Posterior cingulate gyrus (tissue), 11 donors: ENCODE data around the gene CARD11.

ENCODE experiments used
- DNase-seq, 10 donors: peaks; one replicate each; pipeline versions ENCODE4 v3.0.0 to v3.0.0-alpha.2; 2020 to 2021; ENCODE audit warnings: mixed read lengths in 3 of 10
- intact Hi-C: fragments of 100-400 bp; cut with DNase I; formaldehyde crosslinking; loops from one replicate; pipeline ENCODE4 v1.15.1; 2023

The CARD11 gene

DNA sequence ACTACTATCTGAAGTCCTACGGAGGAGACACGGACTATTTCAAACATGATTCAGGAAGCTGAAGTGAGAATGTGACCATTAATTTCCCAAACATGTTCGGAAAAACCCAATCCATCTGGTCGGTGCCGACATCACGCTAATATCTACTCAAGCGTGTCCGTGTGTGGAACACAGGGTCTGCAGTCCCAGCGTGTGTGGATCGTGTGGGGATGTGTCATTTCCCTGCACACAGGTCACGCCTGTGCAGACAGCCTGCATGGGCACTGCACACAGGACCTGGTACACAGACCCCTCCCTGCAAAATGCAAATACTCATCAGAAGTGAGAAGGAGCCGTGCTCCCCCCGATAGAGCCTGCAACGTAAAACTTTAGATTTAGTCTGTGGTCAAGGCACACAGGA is 57.8 kb downstream of the CARD11 start:
- intact Hi-C loops: no loop called here
- peak in 1 of 10 donors; percentile 59 for DNase-seq

DNA sequence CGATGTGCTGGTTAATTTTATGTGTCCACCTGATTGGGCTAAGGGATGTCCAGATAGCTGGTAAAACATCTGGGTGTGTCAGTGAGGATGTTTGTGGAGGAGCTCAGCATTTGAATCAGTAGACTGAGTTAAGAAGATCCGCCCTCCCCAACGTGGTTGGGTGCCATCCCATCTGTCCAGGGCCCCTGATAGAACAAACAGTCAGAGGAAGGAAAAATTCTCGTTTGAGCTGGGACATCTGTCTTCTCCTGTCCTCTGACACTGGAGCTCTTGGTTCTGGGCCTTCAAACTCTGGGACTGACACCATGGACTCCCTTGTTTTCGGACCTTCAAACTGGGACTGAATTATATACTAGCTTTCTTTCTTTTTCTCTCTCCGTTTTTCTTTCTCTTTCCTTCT is 59.6 kb downstream of the CARD11 start:
- no peak for DNase-seq
- intact Hi-C loops: no loop called here

DNA sequence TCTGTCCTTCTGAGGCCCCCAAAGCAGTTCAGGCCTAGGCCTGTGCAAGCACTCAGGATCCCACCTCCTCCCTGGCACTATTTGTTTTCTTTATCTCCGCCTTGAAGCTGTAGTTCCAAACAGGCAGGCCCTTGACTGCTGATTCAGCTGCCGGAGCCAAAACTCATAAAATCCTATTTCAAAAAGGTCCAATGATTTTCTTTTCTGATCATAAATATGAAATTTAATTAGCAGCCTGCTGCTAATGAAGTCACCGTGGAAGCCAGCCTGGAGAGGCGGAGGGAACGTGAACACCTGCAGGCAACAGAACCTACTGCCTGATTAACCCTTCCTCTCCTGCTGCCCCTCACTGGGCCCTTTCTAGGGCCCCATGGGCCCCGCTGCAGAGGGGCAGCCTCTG is 60.1 kb downstream of the CARD11 start:
- intact Hi-C loops: no loop called here
- peak in 1 of 10 donors; percentile 24 for DNase-seq

DNA sequence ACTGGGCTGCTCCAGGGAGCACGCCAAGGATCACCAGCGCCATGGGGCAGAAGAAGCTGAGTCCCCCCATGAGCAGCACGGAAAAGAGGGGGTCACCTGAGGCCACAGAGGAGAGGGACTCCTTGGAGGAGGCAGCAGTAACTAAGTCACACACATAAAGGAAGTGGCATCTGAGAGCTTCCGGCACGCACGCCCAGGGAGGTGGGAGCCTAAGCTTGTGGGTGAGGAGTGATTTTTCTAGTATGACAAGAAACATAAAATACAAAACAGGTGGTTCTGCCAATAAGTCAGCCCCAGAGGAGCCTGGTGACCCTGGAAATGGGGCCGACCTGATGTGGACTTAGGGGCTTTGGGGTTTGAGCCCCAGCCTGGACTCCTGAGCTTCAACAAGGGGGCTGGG is 60.8 kb downstream of the CARD11 start:
- DNase-seq: peak in 3 of 10 donors; percentile 6 to 30 (median 16)
- intact Hi-C loops: no loop called here

DNA sequence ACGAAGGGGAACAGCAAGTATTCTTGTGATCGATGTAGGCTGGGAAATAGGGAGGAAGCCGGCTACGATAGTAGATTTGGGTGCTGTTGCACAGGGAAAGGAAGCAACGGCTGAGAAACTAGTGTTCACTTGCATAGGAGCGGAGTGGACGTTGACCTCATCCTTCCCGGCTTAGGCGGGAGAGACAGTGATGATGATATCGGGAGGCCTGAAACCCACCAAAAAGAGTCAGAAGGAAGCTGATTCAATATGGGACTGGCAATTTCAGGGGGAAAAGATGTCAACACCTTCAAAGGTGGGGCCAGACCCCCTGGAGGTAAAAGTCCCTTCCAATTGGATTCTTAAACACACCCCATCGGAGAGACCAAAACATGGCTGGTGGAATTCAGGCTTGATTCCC is 61.3 kb downstream of the CARD11 start:
- intact Hi-C loops: no loop called here
- DNase-seq: peak in 2 of 10 donors; percentile 7 to 18

DNA sequence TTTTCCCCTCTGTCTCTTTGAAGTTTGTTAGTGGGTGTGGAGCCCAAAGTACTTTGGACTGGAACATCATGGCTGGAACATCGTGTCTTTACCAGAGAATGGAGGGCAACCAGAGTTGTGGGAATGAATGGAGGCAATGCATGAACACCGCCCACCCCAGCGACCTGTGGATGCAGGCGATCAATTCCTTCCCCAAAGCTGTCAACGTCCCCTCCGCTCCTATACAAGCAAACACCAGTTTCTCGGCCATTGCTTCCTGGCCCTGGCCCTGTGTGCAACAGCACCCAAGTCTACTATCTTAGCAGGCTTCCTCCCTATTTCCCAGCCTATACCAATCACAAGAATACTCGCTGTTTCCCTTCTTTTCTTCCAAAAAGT is 62.6 kb downstream of the CARD11 start:
- DNase-seq: peak in 3 of 10 donors; percentile 6 to 59 (median 43)
- intact Hi-C loops: no loop called here

DNA sequence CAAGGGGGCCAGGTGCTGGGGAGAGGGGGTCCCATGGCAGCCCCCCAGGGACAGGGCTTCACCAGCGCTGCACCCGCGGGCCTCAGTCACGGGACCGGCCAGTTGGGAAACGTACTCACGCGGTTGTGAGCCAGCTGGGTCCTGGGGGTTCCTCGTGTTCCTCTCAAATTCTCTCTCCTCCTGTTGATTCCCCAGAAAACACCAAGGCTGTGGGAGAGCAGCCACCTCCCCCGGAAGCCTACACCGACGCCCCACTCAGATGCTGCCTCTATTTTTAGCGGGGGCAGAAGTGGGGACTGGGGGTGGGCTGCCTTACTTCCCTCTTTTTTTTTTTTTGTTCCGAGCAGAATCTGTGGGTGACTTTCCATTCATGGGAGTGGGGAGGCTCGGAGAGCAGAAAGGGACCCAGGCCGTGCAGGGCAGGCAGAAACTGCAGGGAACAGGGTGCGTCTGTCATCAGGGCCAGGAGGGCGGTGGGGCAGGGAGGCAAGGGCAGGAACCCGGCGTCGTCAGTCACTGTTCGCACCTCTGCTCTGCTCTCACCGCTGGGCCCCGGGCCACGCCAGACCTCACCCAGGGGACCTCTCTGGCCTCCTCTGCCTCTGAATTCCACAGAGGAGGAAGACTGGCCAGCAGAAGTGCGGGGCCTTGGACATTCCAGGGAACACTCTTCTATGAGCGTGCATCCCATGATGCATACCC is 63.1 kb downstream of the CARD11 start:
- peak in 4 of 10 donors; percentile 11 to 80 (median 47) for DNase-seq
- intact Hi-C loops: no loop called here

DNA sequence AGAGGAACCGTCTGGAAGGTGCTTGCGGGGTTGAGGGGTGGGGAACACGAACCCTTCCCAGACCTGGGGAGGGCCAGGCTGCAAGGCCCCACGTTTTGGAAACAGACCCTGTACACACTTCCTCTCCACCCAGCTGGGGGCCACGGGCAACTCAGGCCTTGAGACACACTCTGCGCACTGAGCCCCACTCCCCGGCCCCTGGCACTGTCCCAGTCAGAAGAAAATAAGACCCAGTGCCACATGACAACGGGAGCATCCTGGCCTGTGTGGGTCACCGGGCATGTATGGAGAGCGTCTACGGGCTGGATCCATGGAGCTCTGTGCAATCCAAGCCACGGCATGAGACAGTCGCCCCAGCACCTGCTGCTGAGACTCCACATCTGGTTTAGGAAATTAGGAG is 63.7 kb downstream of the CARD11 start:
- intact Hi-C loops: no loop called here
- peak in 1 of 10 donors; percentile 77 for DNase-seq

DNA sequence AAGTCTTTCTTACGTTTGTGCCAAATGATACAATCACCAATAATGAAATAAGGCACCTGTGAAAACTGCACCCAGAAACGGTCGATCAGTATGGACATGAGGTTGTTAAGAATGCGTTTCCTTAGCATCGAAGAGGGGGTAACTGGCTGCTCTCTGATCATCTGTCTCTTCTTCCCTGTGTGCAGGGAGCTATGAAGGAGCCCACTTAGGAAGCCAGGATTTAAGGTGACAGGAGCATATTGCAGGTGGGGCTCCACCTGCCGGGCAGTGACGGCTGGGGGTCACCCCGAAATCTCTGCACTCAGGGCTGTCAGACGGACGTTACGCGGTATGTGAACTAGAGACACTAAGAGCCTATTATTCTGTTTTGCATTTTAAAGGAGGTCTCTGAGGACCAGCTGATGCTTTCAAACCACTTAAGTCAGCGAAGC is 64.5 kb downstream of the CARD11 start:
- intact Hi-C loops: no loop called here
- DNase-seq: peak in 2 of 10 donors; percentile 11 to 57

DNA sequence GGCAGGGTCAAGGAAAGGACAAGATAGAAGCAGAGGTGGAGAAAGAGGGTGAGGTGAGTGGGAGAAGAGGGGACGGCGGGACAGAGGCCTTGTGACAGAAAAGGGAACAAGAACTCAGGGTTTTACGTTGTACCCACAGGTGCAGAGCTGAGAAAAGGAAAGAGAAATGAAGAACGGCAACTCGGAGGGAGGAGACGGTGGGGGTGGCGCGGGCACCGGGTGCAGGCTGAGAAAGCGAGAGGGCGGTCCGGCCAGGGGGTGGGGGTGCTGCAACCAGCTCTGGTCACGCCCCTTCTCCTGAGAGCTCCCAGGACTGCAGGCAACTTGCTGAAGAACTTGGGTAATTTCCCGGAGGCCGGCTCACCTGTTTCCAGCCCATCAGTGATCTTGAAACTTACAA is 65.3 kb downstream of the CARD11 start:
- peak in 4 of 10 donors; percentile 19 to 82 (median 49) for DNase-seq

DNA sequence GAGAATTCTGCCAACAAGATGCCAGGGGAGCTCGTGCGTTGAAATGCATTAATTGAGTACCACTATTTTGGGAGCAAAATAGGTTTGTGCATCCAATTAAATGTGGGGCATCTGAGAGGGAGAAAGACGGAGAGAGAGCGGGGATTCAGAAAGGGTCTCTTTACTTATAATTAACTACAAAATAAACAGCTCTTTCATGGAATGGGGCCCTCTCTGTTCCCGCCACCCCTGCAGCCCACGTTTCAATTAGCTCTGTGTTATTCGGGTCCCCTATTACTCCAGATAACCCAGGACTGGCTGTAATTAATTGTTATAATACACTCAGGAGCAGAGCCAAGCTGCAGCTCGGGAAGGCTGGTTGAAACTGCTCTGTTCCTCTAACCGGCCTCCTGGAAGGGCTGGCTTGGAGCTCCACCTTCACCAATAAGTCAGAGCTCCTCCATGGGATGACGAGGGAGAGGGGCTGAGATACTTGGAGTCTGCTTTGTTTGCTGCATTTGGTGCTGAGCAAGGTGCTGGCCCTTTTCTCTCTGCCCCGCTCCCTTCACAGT is 67.8 kb downstream of the CARD11 start:
- DNase-seq: peak in 2 of 10 donors; percentile 15 to 31
- intact Hi-C loops: no loop called here

More for the DNA sequence above, 65.3 kb downstream of the CARD11 start:
- intact Hi-C loops: no loop called here

DNA sequence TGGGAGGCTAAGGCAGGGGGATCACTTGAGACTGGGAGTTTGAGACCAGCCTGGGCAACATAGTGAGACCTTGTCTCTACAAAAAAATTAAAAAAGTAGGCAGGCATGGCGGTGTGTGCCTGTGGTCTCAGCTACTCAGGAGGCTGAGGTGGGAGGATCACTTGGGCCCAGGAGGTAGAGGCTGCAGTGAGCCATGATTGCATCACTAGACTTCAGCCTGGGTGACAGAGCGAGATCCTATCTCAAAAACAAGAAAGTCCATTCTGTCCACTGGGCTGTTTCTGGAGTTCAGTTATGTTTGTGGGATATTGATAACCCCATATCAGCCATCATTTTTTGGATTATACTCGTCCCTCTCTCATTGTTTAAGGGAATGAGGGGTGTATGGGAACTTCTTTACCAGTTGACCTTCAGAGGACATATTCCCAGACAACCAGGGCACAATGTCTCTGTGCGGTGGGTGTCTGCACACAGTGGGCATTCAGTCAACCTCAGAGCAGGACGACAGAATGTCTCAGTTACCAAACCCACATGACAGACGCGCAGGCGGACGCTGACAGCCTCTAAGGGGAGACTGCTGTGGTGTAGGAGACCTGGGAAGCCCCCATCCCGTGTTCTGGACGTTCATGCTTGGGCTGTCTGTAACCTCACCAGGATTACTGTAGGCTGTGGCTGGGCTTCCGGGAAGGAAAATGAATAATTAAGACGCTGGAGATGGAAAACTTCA is 69.4 kb downstream of the CARD11 start:
- intact Hi-C loops: no loop called here
- DNase-seq: peak in 2 of 10 donors; percentile 19 to 23

DNA sequence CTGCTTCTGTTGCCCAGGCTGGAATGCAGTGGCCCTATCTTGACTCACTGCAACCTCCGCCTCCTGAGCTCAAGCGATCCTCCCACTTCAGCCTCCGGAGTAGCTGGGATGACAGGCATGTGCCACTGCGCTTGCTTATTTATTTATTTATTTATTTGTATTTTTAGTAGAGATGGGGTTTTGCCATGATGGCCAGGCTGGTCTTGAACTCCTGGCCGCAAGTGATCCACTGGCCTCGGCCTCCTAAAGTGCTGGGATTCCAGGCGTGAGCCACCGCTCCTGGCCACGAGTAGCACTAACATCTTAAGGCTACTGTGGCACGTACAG is 70.9 kb downstream of the CARD11 start:
- peak in 2 of 10 donors; percentile 7 to 44 for DNase-seq
- intact Hi-C loops: no loop called here

DNA sequence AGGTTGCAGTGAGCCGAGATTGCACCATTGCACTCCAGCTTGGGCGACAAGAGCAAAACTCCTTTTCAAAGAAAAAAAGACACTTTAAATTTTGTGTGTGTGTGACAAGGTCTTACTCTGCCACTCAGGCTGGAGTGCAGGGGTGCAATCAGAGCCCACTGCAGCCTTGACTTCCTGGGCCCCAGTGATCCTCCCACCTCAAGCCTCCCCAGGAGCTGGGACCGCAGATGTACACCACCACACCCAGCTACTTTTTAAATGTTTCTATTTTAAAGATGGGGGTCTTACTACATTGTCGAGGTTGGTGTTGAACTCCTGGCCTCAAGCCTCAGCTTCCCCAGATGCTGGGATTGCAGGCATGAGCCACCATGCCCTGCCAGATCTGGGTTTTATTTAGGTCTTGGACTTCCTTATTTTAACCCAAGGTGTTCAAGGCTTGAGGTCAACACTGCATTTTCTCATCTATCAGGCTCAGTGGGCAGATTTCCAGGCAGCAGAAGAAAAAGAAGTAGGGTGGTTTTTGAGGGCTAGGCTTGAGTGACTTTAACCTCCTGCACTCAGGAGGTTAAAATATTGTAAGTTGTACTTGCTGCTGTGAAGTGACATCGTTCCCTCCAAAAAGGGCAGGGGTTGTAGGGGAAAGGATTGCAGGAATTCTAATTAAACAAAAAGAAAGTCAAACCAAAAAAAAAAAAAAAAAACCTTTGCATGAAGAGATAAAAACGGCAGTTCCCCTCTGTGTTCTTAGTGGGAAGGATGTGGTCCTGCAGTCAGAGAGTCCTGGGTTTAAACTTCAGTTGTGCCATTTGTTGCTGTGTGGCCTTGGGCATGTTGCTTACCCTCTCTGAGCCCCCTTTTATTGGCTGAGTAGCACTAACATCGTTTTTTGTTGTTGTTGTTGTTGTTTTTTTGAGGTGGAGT is 71.5 kb downstream of the CARD11 start:
- intact Hi-C loops: no loop called here
- DNase-seq: peak in 2 of 10 donors; percentile 7 to 52

DNA sequence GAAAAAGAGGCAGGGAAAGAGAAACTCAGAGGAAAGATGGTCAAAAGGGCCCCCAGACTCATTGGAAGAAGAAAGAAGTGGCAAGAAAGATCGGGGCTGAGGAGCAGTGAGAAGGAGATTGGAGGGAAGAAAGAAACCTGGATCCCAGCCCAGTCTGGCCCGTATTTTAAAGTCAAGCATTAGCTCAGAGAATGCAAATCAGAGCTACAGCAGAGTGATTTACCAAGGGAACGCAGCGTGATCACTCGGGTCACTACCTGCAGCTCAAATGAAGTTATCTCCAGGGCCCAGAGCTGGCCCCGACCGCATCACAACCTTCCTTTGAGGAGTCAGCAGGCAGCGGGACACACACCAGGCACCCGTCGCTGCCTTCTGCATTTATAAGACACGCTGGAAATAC is 72.8 kb downstream of the CARD11 start:
- DNase-seq: peak in 1 of 10 donors; percentile 38
- intact Hi-C loops: no loop called here

DNA sequence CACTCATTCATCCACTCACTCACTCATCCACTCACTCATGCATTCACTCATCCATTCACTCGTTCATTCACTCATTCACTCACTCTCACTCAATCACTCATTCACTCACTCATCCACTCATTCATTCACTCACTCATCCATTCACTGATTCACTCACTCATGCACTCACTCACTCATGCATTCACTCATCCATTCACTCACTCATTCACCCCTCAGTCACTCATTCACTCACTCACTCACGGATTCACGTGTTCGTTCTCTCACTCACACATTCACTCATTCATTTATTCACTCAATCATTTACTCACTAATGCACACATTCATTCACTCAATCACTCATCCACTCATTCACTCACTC is 73.4 kb downstream of the CARD11 start:
- DNase-seq: no peak
- intact Hi-C loops: no loop called here

DNA sequence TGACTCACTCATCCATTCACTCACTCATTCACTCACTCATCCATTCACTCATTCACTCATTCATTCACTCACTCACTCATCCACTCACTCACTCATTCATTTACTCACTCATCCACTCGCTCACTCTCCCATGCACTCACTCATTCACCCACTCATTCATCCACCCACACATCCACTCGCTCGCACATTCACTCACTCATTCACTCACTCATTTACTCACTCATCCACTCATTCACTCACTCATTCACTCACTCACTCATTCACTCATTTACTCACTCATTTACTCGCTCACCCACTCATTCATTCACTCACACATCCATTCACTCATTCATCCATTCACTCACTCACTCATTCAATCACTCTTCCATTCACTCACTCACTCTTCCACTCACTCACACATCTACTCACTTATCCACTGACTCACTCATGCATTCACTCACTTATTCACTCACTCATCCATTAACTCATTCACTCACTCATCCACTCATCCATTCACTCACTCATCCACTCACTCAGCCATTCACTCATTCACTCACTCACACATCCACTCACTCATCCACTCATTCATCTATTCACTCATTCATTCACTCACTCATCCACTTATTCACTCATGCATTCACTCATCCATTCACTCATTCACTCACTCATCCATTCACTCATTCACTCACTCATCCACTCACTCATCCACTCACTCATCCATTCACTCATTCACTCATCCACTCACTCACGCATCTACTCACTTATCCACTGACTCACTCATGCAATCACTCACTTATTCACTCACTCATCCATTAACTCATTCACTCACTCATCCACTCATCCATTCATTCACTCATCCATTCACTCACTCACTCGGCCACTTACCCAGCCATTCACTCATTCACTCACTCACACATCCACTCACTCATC is 74.0 kb downstream of the CARD11 start:
- intact Hi-C loops: no loop called here
- DNase-seq: peak in 1 of 10 donors; percentile 6

DNA sequence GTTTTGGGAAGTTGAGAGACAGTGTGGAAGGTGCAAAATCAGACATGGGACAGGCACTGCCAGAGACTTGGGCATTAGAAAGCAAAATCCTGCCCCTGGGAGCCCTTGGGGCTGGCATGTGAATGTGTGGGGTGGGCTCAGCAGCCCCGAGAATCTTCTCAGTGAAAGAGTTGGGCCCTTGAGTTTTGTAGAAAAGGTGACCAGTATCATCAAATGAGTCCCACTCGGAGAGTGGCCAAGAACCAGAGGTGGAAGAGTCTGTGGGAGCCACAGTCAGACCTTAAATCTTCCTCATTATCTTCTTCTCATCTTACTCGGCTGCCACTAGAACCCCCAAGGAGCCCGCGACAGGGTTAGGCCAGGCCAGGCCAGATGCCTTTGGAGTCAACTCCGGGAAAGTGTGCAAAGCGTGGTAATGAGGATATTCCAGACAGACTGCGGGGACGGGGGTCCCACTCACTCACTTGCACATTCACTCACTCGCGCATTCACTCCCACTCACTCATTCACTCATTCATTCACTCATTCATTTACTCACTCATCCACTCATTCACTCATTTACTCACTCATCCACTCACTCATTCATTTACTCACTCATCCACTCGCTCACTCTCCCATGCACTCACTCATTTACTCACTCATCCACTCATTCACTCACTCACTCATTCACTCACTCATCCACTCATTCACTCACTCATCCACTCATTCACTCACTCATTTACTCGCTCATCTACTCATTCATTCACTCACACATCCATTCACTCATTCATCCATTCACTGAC is 74.9 kb downstream of the CARD11 start:
- DNase-seq: peak in 2 of 10 donors; percentile 43 to 66
- intact Hi-C loops: no loop called here

DNA sequence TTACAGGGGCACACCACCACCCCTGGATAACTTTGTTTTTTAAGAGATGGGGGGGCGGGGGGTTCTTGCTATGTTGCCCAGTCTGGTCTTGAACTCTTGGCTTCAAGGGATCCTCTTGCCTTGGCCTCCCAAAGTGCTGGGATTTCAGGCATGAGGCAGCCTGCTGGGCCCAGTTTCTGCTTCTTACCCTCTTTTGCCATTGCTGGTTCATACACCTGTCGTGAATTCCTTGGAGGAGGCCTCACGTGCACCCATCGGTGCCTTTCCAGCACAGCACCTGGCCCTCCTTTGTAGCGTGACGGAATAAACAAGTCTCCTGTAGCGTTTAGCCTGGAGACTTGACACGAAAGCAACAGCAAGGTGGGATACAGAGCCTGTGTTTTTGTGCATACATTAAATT is 75.5 kb downstream of the CARD11 start:
- intact Hi-C loops: no loop called here
- DNase-seq: peak in 2 of 10 donors; percentile 16 to 60
